ENCODE data around the gene ABCB1. TPM values are rescaled to one million over a fixed set of nuclear protein-coding genes. Genes with fewer than 3 reads are reported as not detected.

Gene ABCB1
- total and polyA plus RNA-seq, 9 of the 15 experiments (the other 6 are each of a cell fraction or from before 2014, with no cell fraction given): 0.03 to 0.86 (median 0.52) TPM

GRCh38 chr7:87574630-87575029, 26.1 kb downstream of the ABCB1 start (continued):
- TF ChIP-seq RREB1 (CRISPR knock-in tag; IDR thresholded peaks at IDR 0.05) (no peak), TCF7 (IDR thresholded peaks at IDR 0.05; ENCODE audit: borderline replicate concordance) (no peak), ZNF561 (CRISPR knock-in tag; conservative IDR thresholded peaks at IDR 0.05) (no peak), MEIS2 (IDR thresholded peaks at IDR 0.05; ENCODE audit: partially characterized antibody) (no peak), ZNF311 (CRISPR knock-in tag; IDR thresholded peaks at IDR 0.05) (no peak), BRD9 (IDR thresholded peaks at IDR 0.05; ENCODE audit: low read depth, partially characterized antibody) (no peak), TAF7 (tag; IDR thresholded peaks at IDR 0.05) (no peak), USF1 (CRISPR knock-in tag; IDR thresholded peaks at IDR 0.05) (no peak), ZKSCAN3 (CRISPR knock-in tag; IDR thresholded peaks at IDR 0.05) (no peak), TAF9B (IDR thresholded peaks at IDR 0.05; ENCODE audit: partially characterized antibody) (no peak), ATF1 (CRISPR knock-in tag; IDR thresholded peaks at IDR 0.05) (no peak), ATF1 (tag; IDR thresholded peaks at IDR 0.05) (peak; percentile 50; the same call in 1 of the 2 replicates), CBX5 (IDR thresholded peaks at IDR 0.05; ENCODE audit: borderline replicate concordance, low read depth) (no peak), ZNF584 (CRISPR knock-in tag; IDR thresholded peaks at IDR 0.05; ENCODE audit: low read depth) (no peak), ZNF175 (CRISPR knock-in tag; IDR thresholded peaks at IDR 0.05; ENCODE audit: low read depth) (no peak; the same call in 1 of the 2 replicates), SAFB (IDR thresholded peaks at IDR 0.05; ENCODE audit: borderline replicate concordance, low read depth, low read length) (no peak), ZNF12 (CRISPR knock-in tag; IDR thresholded peaks at IDR 0.05) (no peak), ZNF740 (CRISPR knock-in tag; IDR thresholded peaks at IDR 0.05) (no peak), ZNF740 (tag; IDR thresholded peaks at IDR 0.05) (no peak), ZNF778 (CRISPR knock-in tag; IDR thresholded peaks at IDR 0.05) (no peak)

Measured in K562 (cell line).